SU-DHL-6 (cell line): ENCODE measurements around the gene BAD.

Experiments used
- H2AFZ ChIP-seq: fragments of 200-600 bp; sonication (generic); 2 replicates; pipeline ENCODE4 v1.6.1; 2014; ENCODE audit warnings: low read depth, mild to moderate bottlenecking, moderate library complexity, mixed read lengths, antibody characterized with exemption, low read length; ENCODE audit not compliant: severe bottlenecking
- H3F3A ChIP-seq: fragments of 200-600 bp; shearing (Covaris generic); 2 replicates; pipeline ENCODE4 v1.6.0; 2016; ENCODE audit warnings: antibody characterized with exemption, mild to moderate bottlenecking; ENCODE audit not compliant: insufficient read depth
- H3K27ac ChIP-seq: fragments of 200-600 bp; sonication (generic); 2 replicates; pipeline ENCODE4 v1.5.1; 2016; ENCODE audit warnings: low read depth, mild to moderate bottlenecking, low read length, moderate library complexity, mixed read lengths
- H3K27me3 ChIP-seq: fragments of 200-600 bp; sonication (generic), shearing (Covaris generic); 2 replicates; pipeline ENCODE4 v1.6.0; 2014; ENCODE audit warnings: mild to moderate bottlenecking, low read length
- H3K36me3 ChIP-seq: fragments of 200-600 bp; sonication (generic); 2 replicates; pipeline ENCODE4 v1.6.1; 2014; ENCODE audit warnings: mild to moderate bottlenecking, low read length, mixed read lengths
- H3K4me2 ChIP-seq: fragments of 300-600, 200-600 bp; shearing (Covaris generic), sonication (generic); 2 replicates; pipeline ENCODE4 v1.6.0; 2014; ENCODE audit warnings: low read length, low read depth, mild to moderate bottlenecking; ENCODE audit not compliant: poor library complexity, severe bottlenecking
- H3K4me3 ChIP-seq: fragments of 200-600 bp; sonication (generic); 2 replicates; pipeline ENCODE4 v1.5.1; 2014; ENCODE audit warnings: antibody characterized with exemption, low read length, mild to moderate bottlenecking, mixed read lengths; ENCODE audit not compliant: insufficient read depth, poor library complexity, severe bottlenecking
- H3K79me2 ChIP-seq: fragments of 200-600 bp; sonication (generic); 2 replicates; pipeline ENCODE4 v1.6.1; 2014; ENCODE audit warnings: mild to moderate bottlenecking, low read length, moderate library complexity; ENCODE audit not compliant: insufficient read depth
- H3K9ac ChIP-seq: fragments of 200-600 bp; sonication (generic); 2 replicates; pipeline ENCODE4 v1.7.0; 2014; ENCODE audit warnings: mild to moderate bottlenecking, low read length
- H3K9me2 ChIP-seq: fragments of 200-600 bp; sonication (generic); replicated peaks from 2 replicates; pipeline ENCODE4 v1.6.1; 2014; ENCODE audit warnings: low read length; ENCODE audit not compliant: insufficient read depth
- H3K9me3 ChIP-seq: fragments of 200-600 bp; sonication (generic); 2 replicates; pipeline ENCODE4 v1.6.1; 2014; ENCODE audit warnings: low read length, mixed read lengths; ENCODE audit not compliant: insufficient read depth
- H4K20me1 ChIP-seq: fragments of 200-600 bp; sonication (generic); 2 replicates; pipeline ENCODE4 v1.6.1; 2014; ENCODE audit warnings: low read depth, mild to moderate bottlenecking, antibody characterized with exemption, low read length, moderate library complexity, mixed read lengths
- EZH2phosphoT487 ChIP-seq: fragments of 200-600 bp; sonication (generic), shearing (Covaris generic); conservative IDR thresholded peaks from 2 replicates; pipeline ENCODE4 v1.6.1; 2018; ENCODE audit warnings: mild to moderate bottlenecking, antibody characterized with exemption, low read length, moderate library complexity, mixed read lengths
- TF ChIP-seq, protein P1 (sequence below): fragments of 200-600 bp; sonication (generic); IDR thresholded peaks from one replicate; pipeline ENCODE4 v1.5.1; 2017; ENCODE audit warnings: antibody characterized with exemption, mild to moderate bottlenecking, low read length, moderate library complexity; ENCODE audit not compliant: insufficient read depth, poor library complexity, severe bottlenecking

The BAD gene

GRCh38 chr11:64314805-64315561, 30.5 kb upstream of the BAD start:
- Histone ChIP-seq H3K9me3 (no peaks in the 10 kb centered on the region), H3K4me3 (no peak overlapping the region), H4K20me1 (no peaks in the 10 kb centered on the region; the same call in 1 of the 2 replicates), H3F3A (peaks cover 24% of the 10 kb centered on the region), H2AFZ (no peak overlapping the region), H3K36me3 (no peaks in the 10 kb centered on the region), H3K9me2 (no peaks in the 10 kb centered on the region), H3K4me2 (no peak overlapping the region), H3K27me3 (no peaks in the 10 kb centered on the region), H3K27ac (no peak overlapping the region), H3K9ac (no peak overlapping the region), H3K79me2 (peaks cover 22% of the 10 kb centered on the region)
- TF ChIP-seq, protein P1, sequence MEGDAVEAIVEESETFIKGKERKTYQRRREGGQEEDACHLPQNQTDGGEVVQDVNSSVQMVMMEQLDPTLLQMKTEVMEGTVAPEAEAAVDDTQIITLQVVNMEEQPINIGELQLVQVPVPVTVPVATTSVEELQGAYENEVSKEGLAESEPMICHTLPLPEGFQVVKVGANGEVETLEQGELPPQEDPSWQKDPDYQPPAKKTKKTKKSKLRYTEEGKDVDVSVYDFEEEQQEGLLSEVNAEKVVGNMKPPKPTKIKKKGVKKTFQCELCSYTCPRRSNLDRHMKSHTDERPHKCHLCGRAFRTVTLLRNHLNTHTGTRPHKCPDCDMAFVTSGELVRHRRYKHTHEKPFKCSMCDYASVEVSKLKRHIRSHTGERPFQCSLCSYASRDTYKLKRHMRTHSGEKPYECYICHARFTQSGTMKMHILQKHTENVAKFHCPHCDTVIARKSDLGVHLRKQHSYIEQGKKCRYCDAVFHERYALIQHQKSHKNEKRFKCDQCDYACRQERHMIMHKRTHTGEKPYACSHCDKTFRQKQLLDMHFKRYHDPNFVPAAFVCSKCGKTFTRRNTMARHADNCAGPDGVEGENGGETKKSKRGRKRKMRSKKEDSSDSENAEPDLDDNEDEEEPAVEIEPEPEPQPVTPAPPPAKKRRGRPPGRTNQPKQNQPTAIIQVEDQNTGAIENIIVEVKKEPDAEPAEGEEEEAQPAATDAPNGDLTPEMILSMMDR = no peak
- no peak for TF ChIP-seq EZH2phosphoT487

GRCh38 chr11:64314146-64314804, 29.8 kb upstream of the BAD start:
- peaks cover 29% of the 10 kb centered on the region for H3K79me2 ChIP-seq

GRCh38 chr11:64313491-64314145, 29.2 kb upstream of the BAD start:
- Histone ChIP-seq H2AFZ (no peak overlapping the region), H3K36me3 (no peaks in the 10 kb centered on the region), H3K9ac (no peak overlapping the region), H3K9me2 (no peaks in the 10 kb centered on the region), H3K27ac (no peak overlapping the region), H3F3A (peaks cover 24% of the 10 kb centered on the region), H3K9me3 (no peaks in the 10 kb centered on the region), H4K20me1 (no peaks in the 10 kb centered on the region; the same call in 1 of the 2 replicates), H3K27me3 (no peaks in the 10 kb centered on the region), H3K4me2 (no peak overlapping the region), H3K79me2 (peaks cover 31% of the 10 kb centered on the region), H3K4me3 (no peak overlapping the region)
- TF ChIP-seq, protein P1 = no peak
- TF ChIP-seq EZH2phosphoT487 = no peak

More at GRCh38 chr11:64314146-64314804, 29.8 kb upstream of the BAD start:
- Histone ChIP-seq H3K36me3 (no peaks in the 10 kb centered on the region), H2AFZ (no peak overlapping the region), H3K27ac (no peak overlapping the region), H4K20me1 (no peaks in the 10 kb centered on the region; the same call in 1 of the 2 replicates), H3K9me2 (no peaks in the 10 kb centered on the region), H3K27me3 (no peaks in the 10 kb centered on the region), H3K9me3 (no peaks in the 10 kb centered on the region), H3K4me3 (no peak overlapping the region), H3K9ac (no peak overlapping the region), H3K4me2 (no peak overlapping the region), H3F3A (peaks cover 24% of the 10 kb centered on the region)
- TF ChIP-seq, protein P1 = no peak
- no peak for TF ChIP-seq EZH2phosphoT487
